Stimulated activated naive B cell treated with anti-CD40 and anti-IgM and Interleukin-4, amounts not matched to agents 10 μg/mL and 1 μg/mL and 100 μg/mL, for 72 hours (primary cell): ENCODE results near the gene ASTN2.
A peak's percentile ranks its signal among the peaks of the same experiment; 100 is the strongest.

Source experiments
- ATAC-seq, 2 donors: fragments of 150-1000 bp; cut with Tn5 transposase; replicated peaks; 2 replicates each; pipeline ENCODE4 v1.10.0; 2021; ENCODE audit warnings: moderate library complexity in 1 of 2
- DNase-seq: peaks from one replicate; pipeline ENCODE4 v3.0.0; 2021
- H3K27ac Mint-ChIP-seq: one replicate; pipeline ENCODE4 v1.8.0; 2022; ENCODE audit warnings: mild to moderate bottlenecking, mixed read lengths
- H3K27me3 Mint-ChIP-seq, 2 donors: one replicate each; pipeline ENCODE4 v1.8.0; 2022; ENCODE audit warnings: mixed read lengths in 2 of 2
- H3K36me3 Mint-ChIP-seq, 2 donors: one replicate each; pipeline ENCODE4 v1.8.0; 2022; ENCODE audit warnings: mixed read lengths in 2 of 2, mild to moderate bottlenecking in 1 of 2
- H3K4me1 Mint-ChIP-seq, 2 donors: one replicate each; pipeline ENCODE4 v1.8.0; 2022; ENCODE audit warnings: mixed read lengths in 2 of 2, mild to moderate bottlenecking in 1 of 2
- H3K4me3 Mint-ChIP-seq, 2 donors: one replicate each; pipeline ENCODE4 v1.8.0; 2022; ENCODE audit warnings: mild to moderate bottlenecking in 2 of 2, mixed read lengths in 2 of 2, moderate library complexity in 1 of 2
- H3K9me3 Mint-ChIP-seq, 2 donors: one replicate each; pipeline ENCODE4 v1.8.0; 2022; ENCODE audit warnings: mixed read lengths in 2 of 2, mild to moderate bottlenecking in 1 of 2

Gene ASTN2

DNA sequence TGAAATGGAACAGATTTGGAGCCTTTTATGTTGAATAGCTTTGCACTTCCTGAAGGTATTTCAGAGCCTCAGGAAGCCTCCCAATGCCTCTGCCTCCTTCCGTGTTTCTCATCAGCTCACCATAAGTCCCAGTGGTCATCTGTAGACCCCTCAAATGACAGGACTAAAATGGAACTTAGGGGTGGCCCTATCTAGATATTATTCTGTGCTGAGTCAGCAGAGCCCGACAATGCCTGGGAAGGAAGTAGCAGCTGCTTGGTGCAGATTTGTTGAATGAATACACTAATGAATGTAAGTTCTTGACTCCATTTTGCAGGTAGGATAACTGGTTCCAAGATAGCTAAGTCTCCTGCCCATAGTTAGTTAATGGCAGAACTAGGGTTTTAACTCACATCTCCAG, 97.7 kb downstream of the ASTN2 start:
- Mint-ChIP-seq H3K27me3 (no peaks in the 10 kb centered on the region), H3K9me3 (peaks cover 0 to 3% of the 10 kb centered on the region in 2 donors), H3K36me3 (no peaks in the 10 kb centered on the region), H3K27ac (no peak overlapping the region), H3K4me1 (no peaks in the 10 kb centered on the region), H3K4me3 (no peak overlapping the region)
- no peak for ATAC-seq
- no peak for DNase-seq

DNA sequence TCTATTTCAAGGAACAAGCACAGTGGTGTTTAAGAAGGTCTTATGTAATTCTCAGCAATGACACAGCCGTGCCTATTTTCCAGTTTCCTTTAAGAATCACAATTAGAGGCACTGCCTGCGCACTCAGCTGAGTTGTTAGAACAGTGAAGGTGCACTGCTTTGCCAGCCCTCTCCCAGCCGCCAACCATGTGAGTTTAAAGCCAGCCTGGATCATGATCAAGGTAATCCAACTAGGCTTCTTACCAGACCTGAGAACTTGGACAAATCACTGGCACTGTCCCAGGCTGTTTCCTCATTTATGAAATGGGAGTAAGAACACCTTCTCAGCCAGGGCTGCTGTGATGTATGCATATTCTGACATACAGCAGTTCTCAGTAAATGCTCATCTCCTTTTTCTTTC, 99.6 kb downstream of the ASTN2 start:
- Mint-ChIP-seq H3K9me3 (peaks cover 0 to 3% of the 10 kb centered on the region in 2 donors), H3K27me3 (no peaks in the 10 kb centered on the region), H3K4me3 (no peak overlapping the region), H3K27ac (no peak overlapping the region), H3K4me1 (no peaks in the 10 kb centered on the region), H3K36me3 (no peaks in the 10 kb centered on the region)
- DNase-seq (no peak), ATAC-seq (no peak)

DNA sequence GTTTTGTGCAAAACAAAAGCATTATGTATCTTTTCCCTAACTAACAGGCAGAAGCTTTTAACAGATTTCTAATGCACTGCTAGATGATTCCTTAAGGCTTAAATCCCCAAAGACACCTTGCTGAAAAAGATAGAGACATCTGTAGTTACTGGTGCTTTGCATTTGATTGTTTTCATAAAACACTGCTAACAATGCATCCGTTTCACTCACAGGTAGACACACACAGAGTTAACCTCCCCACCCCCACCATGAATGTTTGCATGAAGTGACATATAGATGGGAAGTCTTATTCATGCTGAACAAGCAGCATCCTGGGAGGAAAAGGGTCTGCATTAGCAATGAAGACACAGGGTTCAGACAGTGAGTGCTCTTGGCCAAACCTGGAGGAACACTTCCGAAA, 100.9 kb downstream of the ASTN2 start:
- no peak for DNase-seq
- Mint-ChIP-seq H3K36me3 (no peaks in the 10 kb centered on the region), H3K9me3 (peaks cover 0 to 3% of the 10 kb centered on the region in 2 donors), H3K27me3 (no peaks in the 10 kb centered on the region), H3K4me1 (no peaks in the 10 kb centered on the region), H3K27ac (no peak overlapping the region), H3K4me3 (no peak overlapping the region)
- ATAC-seq: no peak

DNA sequence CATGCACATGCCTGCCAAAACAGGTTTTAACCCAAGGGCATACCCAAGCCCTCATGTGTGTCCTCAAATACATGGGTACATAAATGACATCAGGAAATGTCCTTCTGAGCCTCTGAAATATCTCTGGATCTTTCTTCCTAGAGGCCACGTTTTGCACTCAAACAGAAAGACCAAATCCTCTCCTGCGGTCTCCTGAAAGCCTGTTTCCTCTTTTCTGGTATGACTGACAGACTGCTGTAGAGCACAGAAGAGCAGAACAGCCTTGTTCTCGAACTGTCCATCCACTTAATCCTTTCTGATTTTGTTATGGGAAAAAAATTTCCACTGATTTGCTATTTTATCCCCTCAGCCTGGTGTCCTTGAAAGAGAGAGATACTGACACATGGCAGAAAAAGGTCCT, 107.2 kb downstream of the ASTN2 start:
- no peaks in the 10 kb centered on the region for H3K4me1 Mint-ChIP-seq
- no peaks in the 10 kb centered on the region for H3K9me3 Mint-ChIP-seq
- no peaks in the 10 kb centered on the region for H3K27me3 Mint-ChIP-seq
- H3K36me3 Mint-ChIP-seq: no peaks in the 10 kb centered on the region
- DNase-seq (no peak), ATAC-seq (peak in 1 of 2 donors; percentile 25)
- no peak overlapping the region for H3K4me3 Mint-ChIP-seq
- H3K27ac Mint-ChIP-seq: no peak overlapping the region

DNA sequence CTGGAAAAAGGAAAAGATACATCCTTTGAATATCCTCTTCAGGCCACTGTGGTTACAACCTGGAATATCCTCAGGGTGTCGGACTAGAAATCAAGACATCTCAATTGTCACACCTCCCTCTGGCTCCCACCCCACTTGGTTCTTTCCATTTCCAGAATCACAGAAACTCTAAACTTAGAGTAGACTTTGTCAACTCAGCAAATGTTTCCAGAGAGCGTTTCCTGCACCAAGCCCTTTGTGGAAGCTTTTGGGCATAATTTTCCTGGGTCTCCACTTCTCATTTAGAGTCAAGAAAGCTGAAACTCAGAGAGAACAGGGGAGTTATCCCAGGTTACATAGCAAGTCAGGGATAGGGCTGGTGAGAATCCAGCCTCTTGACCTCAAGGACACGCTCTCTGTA, 108.8 kb downstream of the ASTN2 start:
- ATAC-seq: no peak

DNA sequence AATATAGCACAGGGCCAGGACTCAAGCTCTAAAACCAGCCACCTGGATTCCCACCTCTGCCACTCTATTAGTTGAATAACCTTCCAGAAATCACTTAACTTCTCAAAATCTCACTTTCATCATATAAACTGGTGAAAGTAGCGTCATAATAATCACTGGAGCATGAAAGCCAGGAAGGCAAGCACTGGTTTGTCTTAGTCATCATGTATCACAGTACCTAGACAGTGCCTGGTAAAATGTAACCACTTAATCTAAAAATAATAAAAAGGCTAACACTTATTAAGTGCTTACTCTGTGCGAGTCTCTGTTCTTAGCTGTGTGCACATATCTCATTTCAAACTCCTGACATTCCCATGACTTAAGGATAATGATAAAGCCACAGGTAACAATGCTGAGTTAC, 109.4 kb downstream of the ASTN2 start:
- H3K4me1 Mint-ChIP-seq: no peaks in the 10 kb centered on the region
- DNase-seq: no peak
- no peaks in the 10 kb centered on the region for H3K9me3 Mint-ChIP-seq
- no peaks in the 10 kb centered on the region for H3K27me3 Mint-ChIP-seq
- ATAC-seq: no peak
- H3K27ac Mint-ChIP-seq: no peak overlapping the region
- H3K4me3 Mint-ChIP-seq: no peak overlapping the region
- no peaks in the 10 kb centered on the region for H3K36me3 Mint-ChIP-seq

More for the DNA sequence above, 108.8 kb downstream of the ASTN2 start:
- no peak overlapping the region for H3K4me3 Mint-ChIP-seq
- no peaks in the 10 kb centered on the region for H3K4me1 Mint-ChIP-seq
- H3K27ac Mint-ChIP-seq: no peak overlapping the region
- DNase-seq: no peak
- H3K9me3 Mint-ChIP-seq: no peaks in the 10 kb centered on the region
- H3K36me3 Mint-ChIP-seq: no peaks in the 10 kb centered on the region
- no peaks in the 10 kb centered on the region for H3K27me3 Mint-ChIP-seq

DNA sequence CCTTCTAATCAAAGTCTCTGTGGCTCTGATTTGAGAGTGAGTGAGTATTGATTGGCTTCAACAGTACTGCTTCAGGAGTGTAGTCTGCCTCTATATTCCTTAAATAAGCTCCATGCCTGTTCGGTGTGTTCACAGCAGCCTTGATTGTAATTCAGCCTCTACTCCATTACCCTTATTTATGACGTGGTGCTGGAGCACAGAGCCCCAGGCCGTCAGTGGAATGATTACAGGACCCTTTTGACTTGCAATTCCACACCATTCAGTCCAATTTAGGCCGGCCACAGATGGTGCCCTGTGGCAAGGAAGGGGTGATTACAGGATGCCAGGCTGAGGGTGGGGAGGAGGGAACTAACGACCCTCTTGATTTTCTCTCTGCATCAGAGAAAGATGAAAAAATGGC, 110.3 kb downstream of the ASTN2 start:
- no peak overlapping the region for H3K27ac Mint-ChIP-seq
- no peaks in the 10 kb centered on the region for H3K9me3 Mint-ChIP-seq
- no peak overlapping the region for H3K4me3 Mint-ChIP-seq
- no peaks in the 10 kb centered on the region for H3K27me3 Mint-ChIP-seq
- DNase-seq (no peak), ATAC-seq (no peak)
- no peaks in the 10 kb centered on the region for H3K4me1 Mint-ChIP-seq
- no peaks in the 10 kb centered on the region for H3K36me3 Mint-ChIP-seq

DNA sequence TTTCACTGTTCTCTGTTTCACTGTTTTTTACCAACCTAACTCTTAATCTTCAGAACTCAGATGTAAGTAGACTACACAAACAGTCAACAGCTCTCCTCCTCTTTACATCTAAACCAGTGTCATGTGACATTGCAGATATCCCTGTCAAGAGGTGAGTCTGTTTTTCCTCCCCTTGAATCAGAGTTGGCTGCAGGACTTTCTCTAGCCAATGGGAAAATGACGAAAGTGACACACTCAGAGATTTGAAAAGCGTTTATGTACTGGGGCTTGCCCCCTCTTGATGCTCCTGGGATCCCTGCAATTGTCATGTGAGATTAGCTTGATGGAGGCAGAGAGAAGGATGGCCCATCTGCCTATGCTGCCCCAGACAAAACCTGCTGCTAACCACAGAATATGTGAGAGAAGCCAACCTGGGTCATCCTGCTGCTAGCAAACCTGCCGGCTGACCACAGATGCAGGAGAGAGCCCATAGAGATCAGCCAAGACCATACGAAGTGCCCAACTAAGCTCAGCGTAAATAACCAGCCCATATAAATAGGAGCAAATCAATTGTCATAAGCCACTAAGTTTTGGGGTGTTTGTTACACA, 111.1 kb downstream of the ASTN2 start:
- H3K4me3 Mint-ChIP-seq: no peak overlapping the region
- ATAC-seq (no peak), DNase-seq (no peak)
- no peaks in the 10 kb centered on the region for H3K27me3 Mint-ChIP-seq
- no peaks in the 10 kb centered on the region for H3K4me1 Mint-ChIP-seq
- no peaks in the 10 kb centered on the region for H3K36me3 Mint-ChIP-seq
- no peaks in the 10 kb centered on the region for H3K9me3 Mint-ChIP-seq
- H3K27ac Mint-ChIP-seq: no peak overlapping the region

DNA sequence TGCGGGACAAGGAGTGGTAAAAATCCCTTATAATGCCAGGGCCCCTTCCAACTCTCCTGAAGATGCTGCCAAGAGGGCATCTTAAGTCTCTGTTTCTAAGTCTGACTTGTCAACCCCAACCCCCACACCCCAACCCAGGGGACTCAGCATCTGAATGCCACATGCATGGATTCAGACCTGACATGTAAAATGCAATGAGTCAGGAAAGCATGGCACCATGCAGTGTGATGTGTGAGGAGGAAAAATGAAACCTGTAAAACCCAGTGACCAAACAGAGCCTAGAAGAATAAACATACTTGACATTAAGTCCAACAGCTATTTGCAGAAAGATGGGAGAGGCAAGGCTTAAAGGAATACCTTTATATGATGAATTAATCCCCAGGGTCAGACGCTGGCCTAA, 112.4 kb downstream of the ASTN2 start:
- Mint-ChIP-seq H3K4me3 (no peak overlapping the region), H3K27ac (no peak overlapping the region), H3K27me3 (no peaks in the 10 kb centered on the region), H3K4me1 (no peaks in the 10 kb centered on the region), H3K36me3 (no peaks in the 10 kb centered on the region), H3K9me3 (no peaks in the 10 kb centered on the region)
- no peak for ATAC-seq
- no peak for DNase-seq

DNA sequence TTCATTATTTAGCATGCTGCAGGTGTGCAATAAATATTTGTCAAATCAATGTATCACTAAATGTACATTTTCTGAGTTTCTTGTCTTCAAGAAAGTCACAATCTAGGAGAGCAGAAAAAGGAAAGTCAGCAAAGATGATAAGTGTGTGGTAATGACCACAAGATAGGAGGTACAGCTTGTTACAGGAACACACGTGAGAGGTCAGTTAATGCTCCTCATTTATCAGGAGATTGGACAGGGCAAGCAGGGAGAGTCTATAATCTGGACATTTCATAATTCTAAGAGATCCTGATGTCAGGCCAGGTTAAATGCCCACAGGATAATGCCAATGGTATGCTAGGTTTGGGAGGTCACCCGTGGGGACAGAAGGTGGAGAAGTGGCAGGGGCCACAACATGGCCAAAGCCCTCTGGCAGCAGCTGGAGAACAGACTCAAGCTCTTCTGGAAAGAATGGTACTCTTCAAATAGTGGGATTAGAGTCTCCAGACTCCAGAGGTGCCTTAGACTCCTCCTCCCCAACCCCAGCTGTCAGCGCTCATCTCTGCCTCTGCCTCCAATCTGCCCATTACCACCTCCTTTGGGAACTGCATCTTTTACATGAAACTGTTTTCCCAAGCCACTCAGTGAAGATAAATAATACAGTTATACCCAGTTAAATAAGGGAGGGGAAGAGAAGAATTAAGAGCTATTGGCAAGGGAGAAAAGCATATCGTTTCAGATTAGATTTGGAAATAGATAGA, 114.3 kb downstream of the ASTN2 start:
- DNase-seq (no peak), ATAC-seq (no peak)
- Mint-ChIP-seq H3K4me1 (no peaks in the 10 kb centered on the region), H3K27me3 (no peaks in the 10 kb centered on the region), H3K9me3 (peaks cover 0 to 2% of the 10 kb centered on the region in 2 donors), H3K36me3 (no peaks in the 10 kb centered on the region), H3K27ac (no peak overlapping the region), H3K4me3 (no peak overlapping the region)

DNA sequence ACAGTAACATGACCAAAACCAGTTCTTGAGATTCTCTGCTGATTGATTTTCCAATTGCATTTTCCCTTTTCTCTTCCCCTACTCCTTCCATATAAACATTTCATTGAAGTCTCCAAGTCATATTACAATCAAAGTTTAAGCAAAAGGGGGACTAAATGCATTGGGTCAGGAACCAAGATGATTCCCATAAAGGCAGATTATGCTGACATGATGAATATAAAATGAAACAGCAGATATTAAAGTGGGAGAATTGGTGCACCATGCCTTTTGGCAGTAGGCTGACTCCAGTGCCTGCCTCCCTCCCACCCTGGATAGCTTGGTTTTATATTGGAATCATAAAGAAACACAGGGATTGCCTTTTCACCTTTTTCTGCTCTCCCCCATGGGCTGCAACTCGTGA, 118.4 kb downstream of the ASTN2 start:
- no peak for ATAC-seq
- H3K36me3 Mint-ChIP-seq: no peaks in the 10 kb centered on the region
- no peak overlapping the region for H3K27ac Mint-ChIP-seq
- H3K4me3 Mint-ChIP-seq: no peak overlapping the region
- no peak for DNase-seq
- peaks cover 1 to 3% of the 10 kb centered on the region in 2 donors for H3K9me3 Mint-ChIP-seq
- no peaks in the 10 kb centered on the region for H3K27me3 Mint-ChIP-seq
- no peaks in the 10 kb centered on the region for H3K4me1 Mint-ChIP-seq

DNA sequence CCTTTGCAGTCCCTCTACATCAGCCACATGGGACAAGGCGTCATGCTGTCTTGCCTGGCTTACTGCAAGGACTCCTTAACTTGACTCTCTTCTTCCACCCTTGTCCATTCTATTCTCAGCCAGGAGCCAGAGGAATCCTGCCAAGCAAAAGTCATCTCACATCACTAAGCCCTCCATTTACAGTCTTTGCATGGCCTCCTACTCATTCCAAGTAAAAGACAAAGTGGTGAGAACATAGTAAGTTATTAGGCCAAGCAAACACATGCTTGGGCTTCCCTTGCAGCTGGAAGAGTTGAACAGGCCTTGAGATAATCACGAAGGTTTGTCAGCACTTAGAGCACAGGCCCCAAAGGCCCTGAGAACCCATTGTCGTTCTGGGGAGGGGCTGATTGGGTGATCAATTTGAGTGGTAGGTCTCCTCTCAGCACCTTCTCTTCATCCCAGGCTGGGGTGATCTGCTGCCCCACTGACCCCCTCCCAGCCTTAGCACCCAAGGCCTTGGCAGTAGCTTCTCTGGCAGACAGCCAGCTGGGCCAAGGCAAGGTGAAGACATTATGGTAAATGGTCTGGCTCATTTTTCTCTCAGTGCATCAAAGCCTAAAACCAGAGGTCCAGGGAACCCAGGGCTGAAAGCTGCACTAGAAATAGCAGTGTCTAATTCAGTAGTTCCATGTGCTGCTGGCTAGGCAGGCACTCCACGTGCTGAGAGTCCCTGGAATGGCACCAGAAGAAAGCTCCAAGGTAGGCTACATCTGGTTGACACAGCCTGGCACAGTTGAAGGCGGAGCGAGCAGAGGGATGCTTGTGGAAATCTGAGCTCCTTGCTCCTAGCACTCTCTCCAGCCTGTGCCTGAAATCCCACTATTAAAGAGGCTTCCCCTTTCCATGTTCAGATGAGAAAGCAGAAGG, 121.4 kb downstream of the ASTN2 start:
- H3K27me3 Mint-ChIP-seq: no peaks in the 10 kb centered on the region
- H3K4me1 Mint-ChIP-seq: no peaks in the 10 kb centered on the region
- no peak overlapping the region for H3K27ac Mint-ChIP-seq
- H3K36me3 Mint-ChIP-seq: no peaks in the 10 kb centered on the region
- DNase-seq (no peak), ATAC-seq (no peak)
- peaks cover 3% of the 10 kb centered on the region in 2 donors for H3K9me3 Mint-ChIP-seq
- no peak overlapping the region for H3K4me3 Mint-ChIP-seq

DNA sequence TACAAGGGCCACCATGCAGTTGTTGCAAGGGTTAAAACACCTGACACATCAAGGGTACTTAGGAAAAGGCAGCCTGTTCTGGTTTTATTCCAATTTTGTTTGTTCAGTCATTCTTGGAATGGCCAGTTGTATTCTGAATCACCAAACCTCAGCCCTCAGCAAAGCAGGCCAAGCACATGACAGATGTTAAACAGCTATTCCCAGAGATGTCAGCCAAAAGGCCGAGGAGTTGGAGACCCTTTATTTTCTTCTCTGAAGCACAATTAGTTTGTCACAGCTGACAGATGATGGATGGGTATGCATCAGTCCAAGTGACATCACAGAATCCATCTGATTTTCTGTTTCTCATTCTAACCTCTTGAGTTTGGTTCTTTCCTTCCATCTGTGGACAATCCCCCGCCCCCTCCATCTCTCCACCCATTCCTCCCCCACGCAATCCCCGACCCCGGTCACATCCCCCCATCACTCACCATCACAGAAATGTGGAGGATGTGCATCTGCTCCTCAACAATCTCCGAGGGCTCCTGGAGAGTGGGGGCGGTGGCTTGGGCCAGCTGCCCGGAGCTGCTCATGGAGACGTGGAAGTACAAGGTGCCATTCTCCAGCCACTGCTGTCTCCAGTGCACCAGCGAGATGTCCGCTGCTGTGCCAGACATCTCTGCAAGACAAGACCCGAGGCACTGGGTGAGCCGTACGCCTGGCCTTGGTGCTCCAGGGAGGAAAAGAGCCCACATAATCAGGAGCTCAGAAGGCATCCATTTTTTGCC, 123.8 kb downstream of the ASTN2 start:
- Mint-ChIP-seq H3K9me3 (peaks cover 3% of the 10 kb centered on the region in 2 donors), H3K27ac (no peak overlapping the region), H3K4me1 (no peaks in the 10 kb centered on the region), H3K27me3 (no peaks in the 10 kb centered on the region), H3K4me3 (no peak overlapping the region), H3K36me3 (no peaks in the 10 kb centered on the region)
- ATAC-seq: no peak
- no peak for DNase-seq

DNA sequence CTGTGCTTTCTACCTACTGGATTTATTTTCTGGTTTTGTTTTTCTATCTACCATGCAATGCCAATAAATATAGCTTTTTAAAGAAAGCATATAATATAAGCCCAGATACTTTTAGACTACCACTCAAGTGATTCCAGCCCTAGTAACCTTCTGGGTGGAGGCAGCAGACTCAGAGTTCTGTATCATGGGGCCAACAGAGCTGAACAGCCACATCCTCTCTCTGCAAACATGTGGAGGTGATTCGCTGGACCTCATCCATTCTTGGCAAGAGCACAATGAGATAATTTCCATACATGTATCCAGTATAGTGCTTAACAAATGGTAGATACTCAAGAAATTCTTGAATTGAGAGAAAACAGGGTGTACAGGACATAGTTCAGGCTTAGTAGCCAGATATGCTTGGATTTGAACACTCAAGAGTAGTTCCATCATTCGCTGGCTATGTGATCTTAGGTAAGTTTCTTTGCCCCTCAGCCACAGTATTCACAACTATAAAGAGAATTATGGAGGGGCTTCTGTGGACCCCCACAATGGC, 124.5 kb downstream of the ASTN2 start:
- no peaks in the 10 kb centered on the region for H3K27me3 Mint-ChIP-seq
- no peak overlapping the region for H3K4me3 Mint-ChIP-seq
- DNase-seq (no peak), ATAC-seq (no peak)
- no peaks in the 10 kb centered on the region for H3K4me1 Mint-ChIP-seq
- peaks cover 0 to 3% of the 10 kb centered on the region in 2 donors for H3K9me3 Mint-ChIP-seq
- no peak overlapping the region for H3K27ac Mint-ChIP-seq
- no peaks in the 10 kb centered on the region for H3K36me3 Mint-ChIP-seq
